DMS 273 (cell line): Measurements from ENCODE around the gene OR51B5.
"Not testable (repeated sequence)": the region's sequence is repeated elsewhere in the genome, so short reads cannot be mapped to it uniquely, and the experiment has no call there.

ENCODE experiments used
- DNase-seq: peaks from one replicate; lab custom pipeline; 2025; ENCODE audit not compliant: unreplicated experiment; lab: John Stamatoyannopoulos, UW

The OR51B5 gene

GRCh38 chr11:5336331-5336730 lies 7.0 kb downstream of the OR51B5 start:
- DNase-seq, result no peak

- DNase-seq, result no peak
Observed at GRCh38 chr11:5335170-5335569, 8.2 kb downstream of the OR51B5 start.

GRCh38 chr11:5324197-5324596 lies 19.1 kb downstream of the OR51B5 start, which contains the start of gene OR51B2:
OR51B2 (minus strand) TSS chr11:5324297; CDS start chr11:5324297, 0 bp downstream.
- DNase-seq, result no peak

- no peak for DNase-seq
Observed at GRCh38 chr11:5317292-5317691, 26.0 kb downstream of the OR51B5 start.

GRCh38 chr11:5313326-5314023 lies 29.8 kb downstream of the OR51B5 start:
- not testable (repeated sequence) for DNase-seq

DNA sequence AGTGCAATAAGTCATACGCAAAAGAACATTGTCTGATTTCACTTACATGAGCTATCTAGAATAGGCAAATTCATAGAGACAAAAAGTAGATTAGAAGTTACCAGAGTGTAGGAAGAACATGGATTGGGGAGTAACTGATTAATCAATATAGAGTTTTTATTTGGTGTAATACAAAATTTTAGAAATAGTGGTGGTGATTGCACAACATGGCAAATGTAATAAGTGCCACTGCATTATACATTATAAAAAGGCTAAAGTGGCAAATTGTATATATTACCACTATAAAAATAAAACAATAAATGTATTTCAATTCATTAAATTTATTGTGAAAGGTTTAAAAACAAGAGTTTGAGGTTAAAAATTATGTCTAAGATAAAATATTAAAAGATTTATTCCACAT lies 32.9 kb downstream of the OR51B5 start:
- DNase-seq, result no peak

GRCh38 chr11:5307256-5308019 lies 35.9 kb downstream of the OR51B5 start:
- DNase-seq, result no peak

DNA sequence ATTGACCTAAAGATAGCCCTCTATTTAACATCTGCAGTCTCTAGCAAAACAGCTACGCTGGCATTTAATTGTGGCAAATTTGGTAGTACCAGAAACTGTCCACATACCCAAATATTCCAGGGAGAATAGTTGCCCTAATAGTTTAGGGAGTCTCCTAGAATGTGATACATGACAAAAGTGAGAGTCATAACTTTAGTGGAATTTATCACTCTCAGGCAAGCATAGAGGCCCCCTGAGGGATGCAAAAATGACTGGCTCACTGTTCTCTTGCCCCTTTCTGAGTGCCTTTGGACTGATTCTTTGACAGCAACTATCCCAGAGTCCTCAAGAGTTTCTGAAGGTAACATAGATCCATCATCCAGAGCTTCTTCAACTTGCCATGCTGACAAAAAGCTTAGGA lies 39.3 kb downstream of the OR51B5 start:
- no peak for DNase-seq

GRCh38 chr11:5303626-5304025 lies 39.7 kb downstream of the OR51B5 start:
- DNase-seq, result no peak

DNA sequence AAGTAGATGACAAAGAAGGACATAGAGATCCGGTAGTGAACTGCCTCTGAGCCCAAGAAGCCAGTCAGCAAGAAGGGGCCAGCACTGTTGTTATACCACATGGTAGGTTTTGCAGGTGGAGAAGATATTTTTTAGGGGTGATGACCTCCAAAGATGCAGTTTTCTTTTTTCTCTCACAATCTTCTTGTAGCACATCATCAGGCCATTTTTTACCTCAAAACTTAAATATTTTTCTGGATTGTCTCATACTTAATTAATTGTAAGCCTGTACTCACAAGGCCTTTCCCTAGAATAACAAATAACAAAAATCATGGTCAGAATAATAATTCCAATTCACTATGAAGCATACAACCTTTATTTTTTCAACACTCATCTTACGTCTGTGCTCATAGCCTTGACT lies 41.5 kb downstream of the OR51B5 start, which contains the start of gene OR51B4:
Gene OR51B4, minus strand, starts transcription at position 101 of the 400 bp plus-strand sequence. Its CDS starts 0 bp downstream, at position 101.
- no peak for DNase-seq

- DNase-seq, result no peak
Observed at GRCh38 chr11:5300251-5300650, 43.1 kb downstream of the OR51B5 start.

- no peak for DNase-seq
Observed at GRCh38 chr11:5298451-5298850, 44.9 kb downstream of the OR51B5 start.

GRCh38 chr11:5297721-5298323 lies 45.5 kb downstream of the OR51B5 start:
- DNase-seq, result no peak

- not testable (repeated sequence) for DNase-seq
Observed at GRCh38 chr11:5294342-5294995, 48.9 kb downstream of the OR51B5 start.

DNA sequence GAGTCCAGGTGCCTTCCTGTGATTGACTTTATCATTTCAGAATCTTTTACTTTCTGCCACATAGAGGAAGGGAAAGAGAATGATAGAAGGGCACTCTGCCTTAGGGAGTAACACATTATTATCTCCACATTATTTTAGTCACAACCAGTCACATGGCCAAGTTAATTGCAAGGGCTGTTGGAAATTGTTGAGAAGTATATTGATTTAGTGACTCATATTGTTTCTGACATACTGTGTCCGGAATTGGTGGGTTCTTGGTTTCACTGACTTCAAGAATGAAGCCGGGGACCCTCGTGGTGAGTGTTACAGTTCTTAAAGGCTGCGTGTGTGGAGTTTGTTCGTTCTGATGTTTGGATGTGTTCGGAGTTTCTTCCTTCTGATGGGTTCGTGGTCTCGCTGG lies 50.3 kb downstream of the OR51B5 start:
- no peak for DNase-seq
